SK-N-SH treated with all-trans-retinoic acid at 6 μM for 48 hours (cell line): ENCODE results near the gene ADORA3.
A peak's percentile ranks its signal among the peaks of the same experiment; 100 is the strongest.
"Not testable (repeated sequence)": the region's sequence is repeated elsewhere in the genome, so short reads cannot be mapped to it uniquely, and the experiment has no call there.

Source experiments
- ATAC-seq: fragments of 200-7000 bp; cut with Tn5 transposase; 3 replicates; pipeline ENCODE4 v1.9.1; 2020; ENCODE audit warnings: mild to moderate bottlenecking, moderate library complexity
- ARNTL ChIP-seq: fragments of 450-650 bp; formaldehyde crosslinking; IDR thresholded peaks from 2 replicates; pipeline ENCODE4 v1.5.0; 2020; ENCODE audit warnings: low read depth, mild to moderate bottlenecking, moderate library complexity, borderline replicate concordance
- BACH2 ChIP-seq: fragments of 250-450 bp; sonication (Bioruptor Pico); IDR thresholded peaks from 2 replicates; pipeline ENCODE4 v1.9.0; 2021; ENCODE audit warnings: mild to moderate bottlenecking, borderline replicate concordance
- CSDC2 ChIP-seq: fragments of 250-450 bp; sonication (Bioruptor Pico); IDR thresholded peaks from 2 replicates; pipeline ENCODE4 v1.5.0; 2020; ENCODE audit warnings: mild to moderate bottlenecking, moderate library complexity
- CSRNP3 ChIP-seq: fragments of 250-450 bp; sonication (Bioruptor Pico); IDR thresholded peaks from 2 replicates; pipeline ENCODE4 v1.5.1; 2021; ENCODE audit warnings: mild to moderate bottlenecking, moderate library complexity
- ISL1 ChIP-seq: fragments of 250-450 bp; sonication (Bioruptor Pico); IDR thresholded peaks from 2 replicates; pipeline ENCODE4 v2.1.2; 2022; ENCODE audit warnings: mild to moderate bottlenecking, moderate library complexity
- OSR1 ChIP-seq: fragments of 250-450 bp; sonication (Bioruptor Pico); IDR thresholded peaks from 2 replicates; pipeline ENCODE4 v1.8.0; 2022; ENCODE audit warnings: moderate library complexity, mild to moderate bottlenecking, inconsistent platforms
- PPARA ChIP-seq: fragments of 250-450 bp; sonication (Bioruptor Pico); IDR thresholded peaks from 2 replicates; pipeline ENCODE4 v1.5.0; 2020; ENCODE audit warnings: mild to moderate bottlenecking, borderline replicate concordance
- TCF4 ChIP-seq: fragments of 250-450 bp; sonication (Bioruptor Pico); IDR thresholded peaks from 2 replicates; pipeline ENCODE4 v1.8.0; 2021; ENCODE audit warnings: mild to moderate bottlenecking, moderate library complexity, borderline replicate concordance
- TOX ChIP-seq: fragments of 250-450 bp; sonication (Bioruptor Pico); IDR thresholded peaks from 2 replicates; pipeline ENCODE4 v1.8.0; 2021; ENCODE audit warnings: mild to moderate bottlenecking, moderate library complexity, borderline replicate concordance
- ZC3H10 ChIP-seq: fragments of 250-450 bp; sonication (Bioruptor Pico); IDR thresholded peaks from 2 replicates; pipeline ENCODE4 v1.5.1; 2021; ENCODE audit warnings: mild to moderate bottlenecking, moderate library complexity
- ZFP3 ChIP-seq: fragments of 250-450 bp; sonication (Bioruptor Pico); IDR thresholded peaks from 2 replicates; pipeline ENCODE4 v1.5.0; 2020; ENCODE audit warnings: mild to moderate bottlenecking, moderate library complexity
- ZFP30 ChIP-seq: fragments of 450-650 bp; formaldehyde crosslinking; IDR thresholded peaks from 2 replicates; pipeline ENCODE4 v1.5.0; 2022; ENCODE audit warnings: mild to moderate bottlenecking, moderate library complexity
- ZNF70 ChIP-seq: fragments of 450-650 bp; formaldehyde crosslinking; IDR thresholded peaks from 2 replicates; pipeline ENCODE4 v1.5.0; 2020; ENCODE audit warnings: mild to moderate bottlenecking, moderate library complexity
- ZNF8 ChIP-seq: fragments of 450-650 bp; formaldehyde crosslinking; IDR thresholded peaks from 2 replicates; pipeline ENCODE4 v1.5.0; 2020; ENCODE audit warnings: mild to moderate bottlenecking, moderate library complexity
- TF ChIP-seq, protein P1 (sequence below): fragments of 250-450 bp; sonication (Bioruptor Pico); IDR thresholded peaks from 2 replicates; pipeline ENCODE4 v1.8.0; 2021; ENCODE audit warnings: low read depth, mild to moderate bottlenecking, moderate library complexity, borderline replicate concordance
- TF ChIP-seq, protein P2 (sequence below): fragments of 250-450 bp; sonication (Bioruptor Pico); IDR thresholded peaks from 2 replicates; pipeline ENCODE4 v1.8.0; 2020; ENCODE audit warnings: mild to moderate bottlenecking, moderate library complexity, borderline replicate concordance
- TF ChIP-seq, protein P3 (sequence below): fragments of 250-450 bp; sonication (Bioruptor Pico); IDR thresholded peaks from 2 replicates; pipeline ENCODE4 v1.5.0; 2020; ENCODE audit warnings: mild to moderate bottlenecking, moderate library complexity
- TF ChIP-seq, protein P4 (sequence below): fragments of 250-450 bp; sonication (Bioruptor Pico); IDR thresholded peaks from 2 replicates; pipeline ENCODE4 v1.5.1; 2020; ENCODE audit warnings: low read depth, mild to moderate bottlenecking, moderate library complexity

ADORA3 gene

GRCh38 chr1:111551623-111552411 lies 48.4 kb upstream of the ADORA3 start (continued):
- TF ChIP-seq CSRNP3 (CRISPR knock-in tag) = no peak
- no peak for TF ChIP-seq ZFP3 (CRISPR knock-in tag)
- TF ChIP-seq ZFP30 (CRISPR knock-in tag) = no peak
- no peak for TF ChIP-seq ISL1
- TF ChIP-seq, protein P1, sequence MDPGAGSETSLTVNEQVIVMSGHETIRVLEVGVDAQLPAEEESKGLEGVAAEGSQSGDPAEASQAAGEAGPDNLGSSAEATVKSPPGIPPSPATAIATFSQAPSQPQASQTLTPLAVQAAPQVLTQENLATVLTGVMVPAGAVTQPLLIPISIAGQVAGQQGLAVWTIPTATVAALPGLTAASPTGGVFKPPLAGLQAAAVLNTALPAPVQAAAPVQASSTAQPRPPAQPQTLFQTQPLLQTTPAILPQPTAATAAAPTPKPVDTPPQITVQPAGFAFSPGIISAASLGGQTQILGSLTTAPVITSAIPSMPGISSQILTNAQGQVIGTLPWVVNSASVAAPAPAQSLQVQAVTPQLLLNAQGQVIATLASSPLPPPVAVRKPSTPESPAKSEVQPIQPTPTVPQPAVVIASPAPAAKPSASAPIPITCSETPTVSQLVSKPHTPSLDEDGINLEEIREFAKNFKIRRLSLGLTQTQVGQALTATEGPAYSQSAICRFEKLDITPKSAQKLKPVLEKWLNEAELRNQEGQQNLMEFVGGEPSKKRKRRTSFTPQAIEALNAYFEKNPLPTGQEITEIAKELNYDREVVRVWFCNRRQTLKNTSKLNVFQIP = no peak
- TF ChIP-seq TOX (CRISPR knock-in tag) = no peak
- TF ChIP-seq CSDC2 (CRISPR knock-in tag) = no peak

DNA sequence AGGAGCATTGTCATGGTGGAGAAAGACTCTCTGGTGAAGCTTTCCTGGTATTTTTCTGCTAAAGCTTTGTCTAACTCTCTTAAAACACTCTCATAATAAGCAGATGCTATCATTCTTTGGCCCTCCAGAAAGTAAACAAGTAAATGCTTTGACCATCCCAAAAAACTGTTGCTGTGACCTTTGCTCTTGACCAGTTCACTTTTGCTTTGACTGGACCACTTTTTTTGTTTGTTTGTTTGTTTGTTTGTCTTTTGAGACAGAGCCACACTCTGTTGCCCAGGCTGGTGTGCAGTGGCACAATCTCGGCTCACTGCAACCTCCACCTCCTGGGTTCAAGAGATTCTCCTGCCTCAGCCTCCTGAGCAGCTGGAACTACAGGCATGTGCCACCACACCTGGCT lies 44.4 kb upstream of the ADORA3 start:
- ATAC-seq = not testable (repeated sequence)

- TF ChIP-seq ZNF8 (CRISPR knock-in tag) = no peak
- TF ChIP-seq OSR1 (CRISPR knock-in tag) = no peak
- no peak for TF ChIP-seq PPARA (CRISPR knock-in tag)
- TF ChIP-seq TOX (CRISPR knock-in tag) = no peak
- TF ChIP-seq CSDC2 (CRISPR knock-in tag) = no peak
- TF ChIP-seq BACH2 = no peak
- TF ChIP-seq, protein P2, sequence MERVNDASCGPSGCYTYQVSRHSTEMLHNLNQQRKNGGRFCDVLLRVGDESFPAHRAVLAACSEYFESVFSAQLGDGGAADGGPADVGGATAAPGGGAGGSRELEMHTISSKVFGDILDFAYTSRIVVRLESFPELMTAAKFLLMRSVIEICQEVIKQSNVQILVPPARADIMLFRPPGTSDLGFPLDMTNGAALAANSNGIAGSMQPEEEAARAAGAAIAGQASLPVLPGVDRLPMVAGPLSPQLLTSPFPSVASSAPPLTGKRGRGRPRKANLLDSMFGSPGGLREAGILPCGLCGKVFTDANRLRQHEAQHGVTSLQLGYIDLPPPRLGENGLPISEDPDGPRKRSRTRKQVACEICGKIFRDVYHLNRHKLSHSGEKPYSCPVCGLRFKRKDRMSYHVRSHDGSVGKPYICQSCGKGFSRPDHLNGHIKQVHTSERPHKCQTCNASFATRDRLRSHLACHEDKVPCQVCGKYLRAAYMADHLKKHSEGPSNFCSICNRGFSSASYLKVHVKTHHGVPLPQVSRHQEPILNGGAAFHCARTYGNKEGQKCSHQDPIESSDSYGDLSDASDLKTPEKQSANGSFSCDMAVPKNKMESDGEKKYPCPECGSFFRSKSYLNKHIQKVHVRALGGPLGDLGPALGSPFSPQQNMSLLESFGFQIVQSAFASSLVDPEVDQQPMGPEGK (CRISPR knock-in tag) = no peak
- TF ChIP-seq, protein P3, sequence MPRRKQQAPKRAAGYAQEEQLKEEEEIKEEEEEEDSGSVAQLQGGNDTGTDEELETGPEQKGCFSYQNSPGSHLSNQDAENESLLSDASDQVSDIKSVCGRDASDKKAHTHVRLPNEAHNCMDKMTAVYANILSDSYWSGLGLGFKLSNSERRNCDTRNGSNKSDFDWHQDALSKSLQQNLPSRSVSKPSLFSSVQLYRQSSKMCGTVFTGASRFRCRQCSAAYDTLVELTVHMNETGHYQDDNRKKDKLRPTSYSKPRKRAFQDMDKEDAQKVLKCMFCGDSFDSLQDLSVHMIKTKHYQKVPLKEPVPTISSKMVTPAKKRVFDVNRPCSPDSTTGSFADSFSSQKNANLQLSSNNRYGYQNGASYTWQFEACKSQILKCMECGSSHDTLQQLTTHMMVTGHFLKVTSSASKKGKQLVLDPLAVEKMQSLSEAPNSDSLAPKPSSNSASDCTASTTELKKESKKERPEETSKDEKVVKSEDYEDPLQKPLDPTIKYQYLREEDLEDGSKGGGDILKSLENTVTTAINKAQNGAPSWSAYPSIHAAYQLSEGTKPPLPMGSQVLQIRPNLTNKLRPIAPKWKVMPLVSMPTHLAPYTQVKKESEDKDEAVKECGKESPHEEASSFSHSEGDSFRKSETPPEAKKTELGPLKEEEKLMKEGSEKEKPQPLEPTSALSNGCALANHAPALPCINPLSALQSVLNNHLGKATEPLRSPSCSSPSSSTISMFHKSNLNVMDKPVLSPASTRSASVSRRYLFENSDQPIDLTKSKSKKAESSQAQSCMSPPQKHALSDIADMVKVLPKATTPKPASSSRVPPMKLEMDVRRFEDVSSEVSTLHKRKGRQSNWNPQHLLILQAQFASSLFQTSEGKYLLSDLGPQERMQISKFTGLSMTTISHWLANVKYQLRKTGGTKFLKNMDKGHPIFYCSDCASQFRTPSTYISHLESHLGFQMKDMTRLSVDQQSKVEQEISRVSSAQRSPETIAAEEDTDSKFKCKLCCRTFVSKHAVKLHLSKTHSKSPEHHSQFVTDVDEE (CRISPR knock-in tag) = no peak
- TF ChIP-seq, protein P4, sequence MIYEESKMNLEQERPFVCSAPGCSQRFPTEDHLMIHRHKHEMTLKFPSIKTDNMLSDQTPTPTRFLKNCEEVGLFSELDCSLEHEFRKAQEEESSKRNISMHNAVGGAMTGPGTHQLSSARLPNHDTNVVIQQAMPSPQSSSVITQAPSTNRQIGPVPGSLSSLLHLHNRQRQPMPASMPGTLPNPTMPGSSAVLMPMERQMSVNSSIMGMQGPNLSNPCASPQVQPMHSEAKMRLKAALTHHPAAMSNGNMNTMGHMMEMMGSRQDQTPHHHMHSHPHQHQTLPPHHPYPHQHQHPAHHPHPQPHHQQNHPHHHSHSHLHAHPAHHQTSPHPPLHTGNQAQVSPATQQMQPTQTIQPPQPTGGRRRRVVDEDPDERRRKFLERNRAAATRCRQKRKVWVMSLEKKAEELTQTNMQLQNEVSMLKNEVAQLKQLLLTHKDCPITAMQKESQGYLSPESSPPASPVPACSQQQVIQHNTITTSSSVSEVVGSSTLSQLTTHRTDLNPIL (CRISPR knock-in tag) = no peak
- no peak for TF ChIP-seq ISL1
- no peak for TF ChIP-seq ZNF70 (CRISPR knock-in tag)
- TF ChIP-seq ZFP3 (CRISPR knock-in tag) = no peak
- no peak for TF ChIP-seq ZFP30 (CRISPR knock-in tag)
- no peak for TF ChIP-seq TCF4 (CRISPR knock-in tag)
- no peak for TF ChIP-seq ZC3H10
- no peak for ATAC-seq
These were observed 38.8 kb upstream of the ADORA3 start for GRCh38 chr1:111542187-111542586.

- peak; percentile 39; the same call in 2 of the 3 replicates for ATAC-seq
- TF ChIP-seq TCF4 (CRISPR knock-in tag) = no peak
- no peak for TF ChIP-seq CSDC2 (CRISPR knock-in tag)
- no peak for TF ChIP-seq CSRNP3 (CRISPR knock-in tag)
- TF ChIP-seq, protein P3 (CRISPR knock-in tag) = no peak
- TF ChIP-seq, protein P2 (CRISPR knock-in tag) = no peak
- TF ChIP-seq TOX (CRISPR knock-in tag) = no peak
- TF ChIP-seq ARNTL (CRISPR knock-in tag) = no peak
These were observed 38.3 kb upstream of the ADORA3 start for GRCh38 chr1:111541721-111542120.
